Upper lobe of left lung (tissue), 4 donors: ENCODE results near the gene LGSN.

ENCODE experiments used
- EP300 ChIP-seq, 4 donors: sonication (generic); formaldehyde crosslinking; IDR thresholded peaks; one replicate each; pipeline ENCODE4 v1.5.1; 2017; ENCODE audit warnings: antibody characterized with exemption in 4 of 4, control low read depth in 2 of 4
- POLR2A ChIP-seq, 4 donors: fragments of 450-650 bp; IDR thresholded peaks; one replicate each; pipeline ENCODE4 v1.5.1; 2016 to 2017; ENCODE audit warnings: antibody characterized with exemption in 4 of 4, mild to moderate bottlenecking in 2 of 4
- POLR2AphosphoS5 ChIP-seq, 2 donors: sonication (generic); formaldehyde crosslinking; IDR thresholded peaks; one replicate each; pipeline ENCODE4 v1.5.1; 2017; ENCODE audit warnings: antibody characterized with exemption in 2 of 2
- TF ChIP-seq, protein P1 (sequence below), 6 experiments: fragments of 450-650 bp in 4 of 6; fragments of 200-600 bp in 2 of 6; sonication (generic) in 2 of 6; IDR thresholded peaks; one replicate each; pipeline ENCODE4 v1.5.1; 2016 to 2019; ENCODE audit warnings: antibody characterized with exemption in 6 of 6

DNA sequence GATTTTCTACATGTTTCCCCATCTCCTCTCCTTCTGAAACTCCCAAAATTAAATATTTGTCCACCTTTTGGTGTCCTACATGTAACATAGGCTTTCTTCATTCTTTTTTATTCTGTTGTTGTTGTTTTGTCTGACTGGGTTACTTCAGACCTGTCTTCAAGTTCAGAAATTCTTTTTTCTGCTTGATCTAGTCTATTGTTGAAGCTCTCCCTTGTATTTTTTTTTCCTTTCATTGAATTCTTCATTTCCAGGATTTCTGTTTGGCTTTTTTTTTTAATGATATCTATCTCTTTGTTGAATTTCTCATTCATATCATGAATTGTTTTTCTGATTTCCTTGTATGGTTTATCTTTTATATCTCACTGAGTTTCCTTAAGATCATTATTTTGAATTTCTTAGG lies 20.6 kb upstream of the LGSN start:
- TF ChIP-seq EP300 (IDR thresholded peaks at IDR 0.05) = no peak
- TF ChIP-seq, protein P1, sequence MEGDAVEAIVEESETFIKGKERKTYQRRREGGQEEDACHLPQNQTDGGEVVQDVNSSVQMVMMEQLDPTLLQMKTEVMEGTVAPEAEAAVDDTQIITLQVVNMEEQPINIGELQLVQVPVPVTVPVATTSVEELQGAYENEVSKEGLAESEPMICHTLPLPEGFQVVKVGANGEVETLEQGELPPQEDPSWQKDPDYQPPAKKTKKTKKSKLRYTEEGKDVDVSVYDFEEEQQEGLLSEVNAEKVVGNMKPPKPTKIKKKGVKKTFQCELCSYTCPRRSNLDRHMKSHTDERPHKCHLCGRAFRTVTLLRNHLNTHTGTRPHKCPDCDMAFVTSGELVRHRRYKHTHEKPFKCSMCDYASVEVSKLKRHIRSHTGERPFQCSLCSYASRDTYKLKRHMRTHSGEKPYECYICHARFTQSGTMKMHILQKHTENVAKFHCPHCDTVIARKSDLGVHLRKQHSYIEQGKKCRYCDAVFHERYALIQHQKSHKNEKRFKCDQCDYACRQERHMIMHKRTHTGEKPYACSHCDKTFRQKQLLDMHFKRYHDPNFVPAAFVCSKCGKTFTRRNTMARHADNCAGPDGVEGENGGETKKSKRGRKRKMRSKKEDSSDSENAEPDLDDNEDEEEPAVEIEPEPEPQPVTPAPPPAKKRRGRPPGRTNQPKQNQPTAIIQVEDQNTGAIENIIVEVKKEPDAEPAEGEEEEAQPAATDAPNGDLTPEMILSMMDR (IDR thresholded peaks at IDR 0.05) = no peak
- TF ChIP-seq POLR2A (IDR thresholded peaks at IDR 0.05) = no peak
- TF ChIP-seq POLR2AphosphoS5 (IDR thresholded peaks at IDR 0.05) = no peak
